ENCODE data around the gene RAB21.

Gene RAB21

DNA sequence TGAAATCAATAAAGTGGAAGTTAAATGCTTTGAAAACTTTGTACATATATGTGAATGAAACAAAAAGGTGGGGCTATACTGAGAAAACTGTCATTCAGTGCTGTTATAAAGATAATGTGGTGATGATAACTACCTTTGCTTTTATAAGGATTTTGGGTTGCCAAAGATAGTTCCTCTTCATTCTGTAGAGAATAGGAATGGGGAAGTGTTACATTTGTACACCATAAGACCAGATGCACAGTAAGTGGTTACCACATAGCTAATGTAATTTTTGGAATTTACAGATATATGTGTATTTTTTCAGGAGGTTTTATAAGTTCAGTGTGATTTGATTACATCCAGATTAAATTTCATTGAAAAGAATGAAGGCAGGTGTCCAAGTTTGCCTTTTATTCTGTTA is 18.1 kb downstream of the RAB21 start:
- Histone ChIP-seq H3K4me3 (ENCODE audit: insufficient read depth in 1 of 2, low read depth in 1 of 2, low read length in 2 of 2) (no peak overlapping the region), H3K9me3 (ENCODE audit: control insufficient read depth, low read length) (no peaks in the 10 kb centered on the region), H2AFZ (ENCODE audit: low read depth, low read length) (no peak overlapping the region), H4K91ac (ENCODE audit: low read length) (no peak overlapping the region), H3K27ac (ENCODE audit: low read length, poor library complexity, severe bottlenecking) (no peak overlapping the region), H3K36me3 (ENCODE audit: control insufficient read depth in 1 of 2, insufficient read depth in 2 of 2, low read depth in 1 of 2, low read length in 2 of 2) (peaks cover 7 to 65% of the 10 kb centered on the region in 2 experiments), H3K23ac (ENCODE audit: low read length in 2 of 2) (no peak overlapping the region), H3K4me1 (ENCODE audit: control insufficient read depth, insufficient read depth, low read depth, low read length) (no peaks in the 10 kb centered on the region), H3K14ac (ENCODE audit: low read length in 2 of 2) (no peak overlapping the region), H4K8ac (ENCODE audit: low read length) (no peak overlapping the region), H2BK15ac (ENCODE audit: low read depth, poor library complexity, severe bottlenecking) (no peak overlapping the region), H2BK12ac (ENCODE audit: low read length in 2 of 2) (no peak overlapping the region), H3K27me3 (ENCODE audit: control insufficient read depth in 1 of 2, insufficient read depth in 1 of 2, low read length in 2 of 2) (no peaks in the 10 kb centered on the region), H2BK5ac (ENCODE audit: low read depth, low read length, poor library complexity, severe bottlenecking) (no peak overlapping the region), H3K9ac (ENCODE audit: low read length) (no peak overlapping the region), H2BK120ac (ENCODE audit: low read depth, low read length) (no peak overlapping the region), H3K79me1 (replicated peaks; ENCODE audit: low read length, poor library complexity, severe bottlenecking) (peaks cover 17% of the 10 kb centered on the region), H3K18ac (ENCODE audit: low read depth in 1 of 2, low read length in 2 of 2) (no peak overlapping the region), H2AK5ac (ENCODE audit: low read length, severe bottlenecking) (no peak overlapping the region), H3K4me2 (ENCODE audit: low read length, poor library complexity, severe bottlenecking) (no peak overlapping the region), H3K4ac (ENCODE audit: low read depth in 1 of 2, low read length in 2 of 2) (no peak overlapping the region)
- DNase-seq: no peak

DNA sequence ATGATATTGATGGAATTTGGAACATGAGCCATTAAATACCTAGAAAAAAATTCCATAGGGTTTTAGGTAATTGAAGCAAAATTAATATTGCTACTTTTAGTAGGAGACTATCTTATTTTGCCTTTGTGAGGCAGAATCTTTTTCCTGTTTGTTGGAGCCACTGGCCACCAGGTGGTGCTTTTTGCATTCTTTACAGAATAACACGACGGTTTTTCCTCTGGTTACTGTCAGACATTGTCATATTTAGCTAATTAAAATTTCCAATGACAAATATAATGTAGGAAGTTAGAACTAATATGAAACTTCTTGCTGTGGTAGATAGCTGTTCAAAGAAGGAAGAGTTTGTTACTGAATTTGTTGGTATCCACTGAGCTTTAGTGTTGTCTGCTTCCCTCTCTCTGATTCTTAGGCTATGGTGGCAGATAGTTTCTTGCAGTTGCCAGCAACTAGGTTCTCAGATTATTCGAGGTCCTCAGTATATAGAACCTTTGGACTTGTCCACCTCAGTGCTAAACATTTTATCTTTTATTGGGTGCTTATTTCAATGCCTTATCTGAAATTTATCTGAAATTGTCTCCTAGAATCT is 25.7 kb downstream of the RAB21 start:
- H3K14ac ChIP-seq (ENCODE audit: low read length in 2 of 2): no peak overlapping the region
- H3K27me3 ChIP-seq (ENCODE audit: control insufficient read depth in 1 of 2, insufficient read depth in 1 of 2, low read length in 2 of 2): no peaks in the 10 kb centered on the region
- H3K79me1 ChIP-seq (replicated peaks; ENCODE audit: low read length, poor library complexity, severe bottlenecking): peaks cover 13% of the 10 kb centered on the region
- H2BK15ac ChIP-seq (ENCODE audit: low read depth, poor library complexity, severe bottlenecking): no peak overlapping the region
- no peak overlapping the region for H2AFZ ChIP-seq (ENCODE audit: low read depth, low read length)
- H3K4me3 ChIP-seq (ENCODE audit: insufficient read depth in 1 of 2, low read depth in 1 of 2, low read length in 2 of 2): no peak overlapping the region
- H3K18ac ChIP-seq (ENCODE audit: low read depth in 1 of 2, low read length in 2 of 2): no peak overlapping the region
- peak overlapping the region; percentile 47 for H3K9ac ChIP-seq (ENCODE audit: low read length)
- no peaks in the 10 kb centered on the region for H3K4me1 ChIP-seq (ENCODE audit: control insufficient read depth, insufficient read depth, low read depth, low read length)
- H4K91ac ChIP-seq (ENCODE audit: low read length): no peak overlapping the region
- no peaks in the 10 kb centered on the region for H3K9me3 ChIP-seq (ENCODE audit: control insufficient read depth, low read length)
- H3K4ac ChIP-seq (ENCODE audit: low read depth in 1 of 2, low read length in 2 of 2): no peak overlapping the region
- no peak overlapping the region for H3K27ac ChIP-seq (ENCODE audit: low read length, poor library complexity, severe bottlenecking)
- no peak overlapping the region for H4K8ac ChIP-seq (ENCODE audit: low read length)
- DNase-seq: peak; percentile 56
- WGBS: 20% methylated on average over 1 of the region's 3 CpGs
- no peak overlapping the region for H2AK5ac ChIP-seq (ENCODE audit: low read length, severe bottlenecking)
- H3K36me3 ChIP-seq (ENCODE audit: control insufficient read depth in 1 of 2, insufficient read depth in 2 of 2, low read depth in 1 of 2, low read length in 2 of 2): peaks cover under 1 to 80% of the 10 kb centered on the region in 2 experiments
- no peak overlapping the region for H2BK120ac ChIP-seq (ENCODE audit: low read depth, low read length)
- no peak overlapping the region for H3K4me2 ChIP-seq (ENCODE audit: low read length, poor library complexity, severe bottlenecking)
- no peak overlapping the region for H2BK5ac ChIP-seq (ENCODE audit: low read depth, low read length, poor library complexity, severe bottlenecking)
- H2BK12ac ChIP-seq (ENCODE audit: low read length in 2 of 2): no peak overlapping the region
- no peak overlapping the region for H3K23ac ChIP-seq (ENCODE audit: low read length in 2 of 2)

DNA sequence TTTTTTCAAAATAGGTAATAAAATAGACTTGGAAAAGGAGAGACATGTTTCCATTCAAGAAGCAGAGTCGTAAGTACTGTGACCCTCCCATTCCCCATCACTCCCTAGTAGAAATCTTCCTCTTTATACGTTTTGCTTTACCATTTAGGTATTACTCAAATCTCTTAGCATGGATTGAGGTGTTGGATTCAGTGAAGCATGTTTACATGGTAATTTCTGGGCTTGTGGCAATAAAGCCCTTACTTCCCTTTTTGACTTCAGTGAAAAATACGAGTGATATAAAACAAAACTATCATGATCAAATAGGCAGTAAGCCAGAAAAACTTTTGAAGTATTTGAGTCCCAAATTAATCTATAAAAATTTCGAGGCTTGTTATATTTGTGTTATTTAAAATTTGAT is 27.4 kb downstream of the RAB21 start:
- Histone ChIP-seq H3K4me2 (ENCODE audit: low read length, poor library complexity, severe bottlenecking) (no peak overlapping the region), H3K4ac (ENCODE audit: low read depth in 1 of 2, low read length in 2 of 2) (no peak overlapping the region), H3K27ac (ENCODE audit: low read length, poor library complexity, severe bottlenecking) (no peak overlapping the region), H3K36me3 (ENCODE audit: control insufficient read depth in 1 of 2, insufficient read depth in 2 of 2, low read depth in 1 of 2, low read length in 2 of 2) (peaks cover 3 to 85% of the 10 kb centered on the region in 2 experiments), H3K23ac (ENCODE audit: low read length in 2 of 2) (no peak overlapping the region), H3K27me3 (ENCODE audit: control insufficient read depth in 1 of 2, insufficient read depth in 1 of 2, low read length in 2 of 2) (no peaks in the 10 kb centered on the region), H2AFZ (ENCODE audit: low read depth, low read length) (no peak overlapping the region), H4K8ac (ENCODE audit: low read length) (no peak overlapping the region), H4K91ac (ENCODE audit: low read length) (no peak overlapping the region), H3K79me1 (replicated peaks; ENCODE audit: low read length, poor library complexity, severe bottlenecking) (peaks cover 13% of the 10 kb centered on the region), H2AK5ac (ENCODE audit: low read length, severe bottlenecking) (no peak overlapping the region), H3K4me1 (ENCODE audit: control insufficient read depth, insufficient read depth, low read depth, low read length) (no peaks in the 10 kb centered on the region), H3K4me3 (ENCODE audit: insufficient read depth in 1 of 2, low read depth in 1 of 2, low read length in 2 of 2) (no peak overlapping the region), H2BK5ac (ENCODE audit: low read depth, low read length, poor library complexity, severe bottlenecking) (no peak overlapping the region), H2BK12ac (ENCODE audit: low read length in 2 of 2) (no peak overlapping the region), H3K9ac (ENCODE audit: low read length) (peak overlapping the region; percentile 37), H3K9me3 (ENCODE audit: control insufficient read depth, low read length) (no peaks in the 10 kb centered on the region), H2BK120ac (ENCODE audit: low read depth, low read length) (no peak overlapping the region), H2BK15ac (ENCODE audit: low read depth, poor library complexity, severe bottlenecking) (no peak overlapping the region), H3K18ac (ENCODE audit: low read depth in 1 of 2, low read length in 2 of 2) (no peak overlapping the region), H3K14ac (ENCODE audit: low read length in 2 of 2) (no peak overlapping the region)
- 100% methylated on average over 1 of the region's 4 CpGs for WGBS
- DNase-seq: no peak

DNA sequence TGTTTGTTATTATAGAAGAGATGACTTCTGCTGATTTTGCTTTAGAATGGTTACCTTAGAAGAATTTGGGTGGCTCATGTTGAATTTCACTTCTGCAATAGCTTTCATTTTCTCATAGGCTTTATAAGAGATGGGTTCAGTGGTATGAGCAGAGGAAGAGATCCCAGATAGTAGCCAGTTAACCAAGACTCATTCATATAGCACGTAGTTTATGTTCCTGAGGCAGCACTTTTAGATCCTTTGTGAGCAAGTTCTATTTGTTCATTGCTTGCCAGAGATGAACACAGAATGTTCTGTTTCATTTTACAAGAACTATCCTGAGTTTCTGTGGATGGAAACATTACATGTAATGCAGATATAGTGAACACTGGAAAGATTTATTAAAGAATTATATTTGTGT is 32.2 kb downstream of the RAB21 start:
- Histone ChIP-seq H3K36me3 (ENCODE audit: control insufficient read depth in 1 of 2, insufficient read depth in 2 of 2, low read depth in 1 of 2, low read length in 2 of 2) (peaks cover 3 to 91% of the 10 kb centered on the region in 2 experiments), H2AK5ac (ENCODE audit: low read length, severe bottlenecking) (no peak overlapping the region), H3K23ac (ENCODE audit: low read length in 2 of 2) (no peak overlapping the region), H2BK15ac (ENCODE audit: low read depth, poor library complexity, severe bottlenecking) (no peak overlapping the region), H2BK120ac (ENCODE audit: low read depth, low read length) (no peak overlapping the region), H3K18ac (ENCODE audit: low read depth in 1 of 2, low read length in 2 of 2) (no peak overlapping the region), H4K8ac (ENCODE audit: low read length) (no peak overlapping the region), H3K4me3 (ENCODE audit: insufficient read depth in 1 of 2, low read depth in 1 of 2, low read length in 2 of 2) (no peak overlapping the region), H3K4ac (ENCODE audit: low read depth in 1 of 2, low read length in 2 of 2) (no peak overlapping the region), H2BK12ac (ENCODE audit: low read length in 2 of 2) (no peak overlapping the region), H3K14ac (ENCODE audit: low read length in 2 of 2) (no peak overlapping the region), H3K4me2 (ENCODE audit: low read length, poor library complexity, severe bottlenecking) (no peak overlapping the region), H2AFZ (ENCODE audit: low read depth, low read length) (no peak overlapping the region), H3K4me1 (ENCODE audit: control insufficient read depth, insufficient read depth, low read depth, low read length) (no peaks in the 10 kb centered on the region), H4K91ac (ENCODE audit: low read length) (no peak overlapping the region), H3K27me3 (ENCODE audit: control insufficient read depth in 1 of 2, insufficient read depth in 1 of 2, low read length in 2 of 2) (no peaks in the 10 kb centered on the region), H3K79me1 (replicated peaks; ENCODE audit: low read length, poor library complexity, severe bottlenecking) (peaks cover 7% of the 10 kb centered on the region), H2BK5ac (ENCODE audit: low read depth, low read length, poor library complexity, severe bottlenecking) (no peak overlapping the region), H3K9me3 (ENCODE audit: control insufficient read depth, low read length) (no peaks in the 10 kb centered on the region), H3K27ac (ENCODE audit: low read length, poor library complexity, severe bottlenecking) (no peak overlapping the region), H3K9ac (ENCODE audit: low read length) (no peak overlapping the region)
- DNase-seq: no peak
- WGBS: 78% methylated on average over 1 of the region's 1 CpG

Data from mesenchymal stem cell (in vitro differentiated cells and primary cell).